Activated CD4-positive, alpha-beta T cell treated with anti-CD3 and anti-CD28 coated beads for 4 hours (primary cell): ENCODE results near the gene LSM3.

Experiments
- DNase-seq, 2 donors: peaks; one replicate each; pipeline ENCODE4 v3.0.0-alpha.2; 2020

Gene LSM3

DNA sequence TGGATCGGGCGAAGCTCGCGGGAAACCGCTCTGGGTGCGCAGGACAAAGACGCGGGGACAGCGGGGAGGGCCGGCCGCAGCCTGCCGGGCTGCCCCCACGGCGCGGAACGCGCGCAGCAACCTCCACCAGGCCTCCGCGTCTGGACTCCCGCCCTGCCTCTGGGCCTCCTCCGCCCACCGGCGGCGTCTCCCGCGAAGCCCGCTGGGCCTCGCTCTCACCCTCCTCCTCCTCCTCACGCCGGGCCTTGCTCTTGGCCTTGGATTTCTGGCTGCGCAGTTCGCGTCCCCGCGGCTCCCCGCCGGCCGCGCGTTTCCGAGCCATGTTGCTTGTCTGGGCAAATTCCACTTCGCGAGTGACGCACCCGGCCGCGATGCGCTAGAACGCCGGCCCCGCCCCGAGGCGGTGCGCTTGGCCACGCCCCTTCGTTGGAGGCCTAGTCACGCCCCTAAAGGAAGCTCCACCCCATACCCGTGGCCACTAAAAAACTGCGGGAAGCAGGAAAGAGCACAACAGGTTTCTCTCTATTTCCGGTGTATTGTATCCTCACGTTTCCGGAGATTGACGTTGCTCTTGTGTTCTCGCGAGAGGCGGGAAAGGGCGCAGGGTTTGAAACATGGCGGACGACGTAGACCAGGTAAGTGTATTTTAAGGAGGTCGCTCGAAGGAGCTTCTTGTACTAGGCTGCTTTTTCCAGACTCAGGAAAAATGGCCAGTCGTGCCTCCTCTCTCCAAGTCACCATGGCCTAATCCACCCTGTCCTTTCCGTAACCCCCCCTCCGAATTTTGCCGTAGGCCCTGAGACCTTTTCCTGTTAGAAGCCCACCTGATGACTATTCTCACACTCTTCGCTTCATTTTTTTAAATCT, at the start of gene LSM3, which contains the start of gene XPC:
LSM3 (plus strand) TSS at position 571 of the 867 bp plus-strand sequence; CDS start at position 615, 44 bp downstream.
XPC (minus strand) TSS at position 355 of the 867 bp plus-strand sequence; CDS start at position 322, 33 bp downstream.
- DNase-seq = peak; percentile 96 to 99

GRCh38 chr3:14129296-14129695, 49.3 kb upstream of the LSM3 start:
- no peak for DNase-seq

- DNase-seq = no peak
Measured at GRCh38 chr3:14130230-14130629, 48.4 kb upstream of the LSM3 start.

DNA sequence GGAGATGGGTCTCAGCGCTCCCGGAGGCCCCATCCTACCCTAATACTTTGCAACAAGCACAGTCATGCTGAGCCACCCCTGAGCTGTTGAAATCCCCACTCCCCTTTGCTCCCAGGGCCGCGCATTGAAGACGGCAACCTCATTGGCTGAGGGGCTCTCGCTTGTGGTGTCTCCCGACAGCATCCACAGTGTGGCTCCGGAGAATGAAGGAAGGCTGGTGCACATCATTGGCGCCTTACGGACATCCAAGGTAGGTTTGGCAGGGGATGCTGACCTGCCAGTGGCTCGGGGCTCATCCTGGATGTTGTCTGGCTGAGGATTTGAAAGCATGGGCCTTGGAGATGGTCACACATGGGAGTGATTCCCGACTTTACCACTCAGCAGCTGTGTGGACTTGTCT, 47.9 kb upstream of the LSM3 start:
- DNase-seq = no peak

- DNase-seq = no peak
Measured at GRCh38 chr3:14131134-14131533, 47.5 kb upstream of the LSM3 start.

- DNase-seq = no peak
Measured at GRCh38 chr3:14132120-14132519, 46.5 kb upstream of the LSM3 start.

- DNase-seq = no peak
Measured at GRCh38 chr3:14132689-14133088, 45.9 kb upstream of the LSM3 start.

- no peak for DNase-seq
Measured at GRCh38 chr3:14133188-14133800, 45.3 kb upstream of the LSM3 start.

- DNase-seq = no peak
Measured at GRCh38 chr3:14133876-14134275, 44.7 kb upstream of the LSM3 start.

- DNase-seq = no peak
Measured at GRCh38 chr3:14134291-14134690, 44.3 kb upstream of the LSM3 start.

DNA sequence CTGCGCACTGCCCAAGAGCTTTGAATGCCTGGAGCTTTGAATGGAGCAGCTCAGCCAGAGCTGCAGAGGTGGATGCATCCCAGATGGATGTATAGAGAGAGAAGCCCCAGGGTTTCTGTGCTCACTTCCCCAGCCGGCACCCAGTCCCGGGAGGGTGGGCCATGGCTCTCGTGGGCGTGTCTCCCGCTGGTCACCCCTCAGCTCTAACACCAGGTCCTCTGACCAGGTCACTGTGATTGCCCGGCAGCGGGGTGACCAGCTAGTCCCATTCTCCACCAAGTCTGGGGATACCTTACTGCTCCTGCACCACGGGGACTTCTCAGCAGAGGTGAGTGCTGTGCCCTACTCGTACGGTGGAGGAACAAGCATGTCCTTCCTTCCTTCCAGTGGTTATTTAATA, 43.0 kb upstream of the LSM3 start:
- no peak for DNase-seq

GRCh38 chr3:14137004-14137403, 41.6 kb upstream of the LSM3 start:
- DNase-seq = no peak

- no peak for DNase-seq
Measured at GRCh38 chr3:14137445-14137844, 41.2 kb upstream of the LSM3 start.

DNA sequence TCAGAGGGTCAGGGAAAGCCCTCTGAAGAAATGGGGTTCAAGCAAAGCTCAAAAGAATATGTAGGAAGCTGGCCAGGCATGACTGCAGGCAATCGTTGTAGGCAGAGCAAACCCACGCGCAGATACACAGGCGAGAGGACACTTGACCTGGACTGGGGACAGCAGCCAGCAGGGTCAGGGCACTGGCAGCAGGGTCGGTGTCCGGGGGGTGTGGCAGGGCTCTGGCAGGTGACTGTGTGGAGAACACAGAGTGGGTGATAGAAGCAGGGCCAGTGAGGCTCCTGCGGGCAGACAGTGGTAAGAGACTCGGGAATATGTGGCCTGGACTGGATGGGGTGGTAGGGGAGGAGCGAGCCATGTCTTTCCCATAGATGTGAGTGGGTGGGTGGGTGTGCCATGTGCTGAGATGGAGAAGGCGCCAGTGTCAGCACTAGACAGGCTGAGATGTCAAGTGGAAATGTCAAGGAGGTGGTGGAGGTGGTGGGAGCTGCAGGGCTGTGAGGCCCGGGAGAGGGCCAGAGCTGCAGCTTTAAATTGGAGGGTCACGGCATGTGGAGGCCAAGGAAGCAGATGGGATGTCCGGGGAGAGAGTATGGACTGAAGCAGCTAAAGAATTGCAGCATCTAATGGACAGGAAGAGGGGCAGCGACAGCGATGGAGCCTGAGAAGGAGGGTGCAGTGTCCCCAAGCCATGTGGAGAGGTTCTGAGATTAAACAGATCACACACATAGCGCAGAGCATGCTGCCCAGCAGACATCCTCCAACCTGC, 40.3 kb upstream of the LSM3 start:
- no peak for DNase-seq

GRCh38 chr3:14138878-14139655, 39.5 kb upstream of the LSM3 start:
- DNase-seq = no peak

- DNase-seq = no peak
Measured at GRCh38 chr3:14139771-14140170, 38.8 kb upstream of the LSM3 start.

DNA sequence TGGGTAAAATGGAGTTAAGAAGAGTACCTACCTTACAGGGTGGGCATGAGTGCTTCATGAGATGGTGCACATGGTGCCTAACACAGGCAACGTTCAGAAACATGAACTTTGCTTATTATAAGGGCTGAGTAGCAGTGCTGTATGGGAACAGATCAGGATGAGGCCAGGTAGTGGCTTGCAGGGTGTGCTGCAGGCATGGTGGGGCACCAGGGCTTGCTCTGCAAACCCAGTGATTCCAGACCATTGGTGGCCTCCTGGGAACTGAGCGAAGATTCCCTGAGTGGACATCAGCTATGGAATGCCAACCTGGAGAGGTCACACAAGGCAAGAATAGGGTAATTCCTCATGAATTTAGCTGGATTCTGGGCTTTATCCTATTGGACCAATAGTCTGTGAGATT, 37.9 kb upstream of the LSM3 start:
- DNase-seq = no peak

DNA sequence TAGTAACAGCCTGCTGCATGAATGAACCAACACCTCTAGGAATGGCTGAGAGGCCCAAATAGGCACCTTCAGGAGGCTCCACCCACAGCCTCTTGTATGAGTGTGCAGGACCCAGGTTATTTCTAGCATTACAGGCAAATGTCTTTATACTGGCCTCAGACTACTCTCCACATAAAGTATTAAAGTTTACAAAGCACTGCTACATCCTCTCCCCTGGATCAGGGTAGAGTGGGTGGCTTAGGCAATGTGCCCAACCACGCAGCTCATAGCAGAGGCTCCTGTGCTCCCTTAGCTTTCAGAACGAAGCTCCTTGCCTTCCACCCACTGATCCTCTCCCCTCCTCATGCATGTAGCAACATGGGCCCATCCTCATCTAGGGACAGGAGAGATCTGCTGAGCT, 37.5 kb upstream of the LSM3 start:
- DNase-seq = no peak

- no peak for DNase-seq
Measured at GRCh38 chr3:14141602-14142341, 36.8 kb upstream of the LSM3 start.

DNA sequence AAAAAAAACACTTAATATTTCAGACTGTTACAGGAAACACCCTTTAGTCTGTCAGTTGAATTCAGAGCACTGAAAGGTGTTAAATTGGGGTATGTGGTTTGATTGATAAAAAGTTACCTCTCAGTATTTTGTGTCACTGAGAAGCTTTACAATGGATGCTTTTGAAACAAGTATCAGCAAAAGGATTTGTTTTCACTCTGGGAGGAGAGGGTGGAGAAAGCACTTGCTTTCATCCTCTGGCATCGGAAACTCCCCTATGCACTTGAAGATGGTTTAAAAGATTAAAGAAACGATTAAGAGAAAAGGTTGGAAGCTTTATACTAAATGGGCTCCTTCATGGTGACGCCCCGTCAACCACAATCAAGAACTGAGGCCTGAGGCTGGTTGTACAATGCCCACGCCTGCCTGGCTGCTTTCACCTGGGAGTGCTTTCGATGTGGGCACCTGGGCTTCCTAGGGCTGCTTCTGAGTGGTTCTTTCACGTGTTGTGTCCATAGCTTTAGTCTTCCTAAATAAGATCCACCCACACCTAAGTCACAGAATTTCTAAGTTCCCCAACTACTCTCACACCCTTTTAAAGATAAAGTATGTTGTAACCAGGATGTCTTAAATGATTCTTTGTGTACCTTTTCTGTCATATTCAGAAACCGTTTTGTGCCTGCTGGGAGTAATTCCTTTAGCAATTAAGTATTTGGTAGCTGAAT, 35.9 kb upstream of the LSM3 start:
- peak; percentile 37 to 52 for DNase-seq
